H9 (cell line): ENCODE results near the gene CEBPE. TPM values are rescaled to one million over a fixed set of nuclear protein-coding genes. Genes with fewer than 3 reads are reported as not detected.
A peak's percentile ranks its signal among the peaks of the same experiment; 100 is the strongest.

ENCODE experiments used
- DNase-seq: peaks from one replicate; pipeline ENCODE4 v3.0.0-alpha.2; 2017
- H2AFZ ChIP-seq: one replicate; pipeline ENCODE4 v1.6.1; 2013; ENCODE audit warnings: mild to moderate bottlenecking, low read length, control low read depth, moderate library complexity
- H2AK5ac ChIP-seq: 2 replicates; pipeline ENCODE4 v1.6.1; 2013; ENCODE audit warnings: low read length, control low read depth, mixed read lengths; ENCODE audit not compliant: insufficient read length
- H2BK120ac ChIP-seq: one replicate; pipeline ENCODE4 v1.6.1; 2013; ENCODE audit warnings: low read depth, mild to moderate bottlenecking, low read length, control low read depth, inconsistent platforms; ENCODE audit not compliant: poor library complexity, severe bottlenecking
- H2BK12ac ChIP-seq: 2 replicates; pipeline ENCODE4 v1.6.1; 2013; ENCODE audit warnings: low read length, control low read depth, mixed read lengths, low read depth; ENCODE audit not compliant: insufficient read length
- H2BK15ac ChIP-seq: 2 replicates; pipeline ENCODE4 v1.6.1; 2013; ENCODE audit warnings: low read depth, low read length, control low read depth
- H2BK20ac ChIP-seq: one replicate; pipeline ENCODE4 v1.6.1; 2013; ENCODE audit warnings: low read depth, mild to moderate bottlenecking, low read length, control low read depth, inconsistent platforms; ENCODE audit not compliant: poor library complexity, severe bottlenecking
- H2BK5ac ChIP-seq: 2 replicates; pipeline ENCODE4 v1.6.1; 2013; ENCODE audit warnings: low read length, control low read depth, mixed read lengths; ENCODE audit not compliant: insufficient read length
- H3K14ac ChIP-seq: 2 replicates; pipeline ENCODE4 v1.6.1; 2013; ENCODE audit warnings: low read length, control low read depth; ENCODE audit not compliant: insufficient read depth
- H3K18ac ChIP-seq: 2 replicates; pipeline ENCODE4 v1.6.1; 2013; ENCODE audit warnings: low read depth, mild to moderate bottlenecking, mixed read lengths, low read length, control low read depth; ENCODE audit not compliant: insufficient read length
- H3K23ac ChIP-seq: 2 replicates; pipeline ENCODE4 v1.6.1; 2013; ENCODE audit warnings: low read length, control low read depth, mixed read lengths, low read depth; ENCODE audit not compliant: insufficient read length
- H3K23me2 ChIP-seq: 2 replicates; pipeline ENCODE4 v1.6.1; 2013; ENCODE audit warnings: low read depth, mild to moderate bottlenecking, mixed read lengths, low read length, control low read depth; ENCODE audit not compliant: insufficient read length, poor library complexity, severe bottlenecking
- H3K27ac ChIP-seq: 2 replicates; pipeline ENCODE4 v1.5.1; 2013; ENCODE audit warnings: low read length, control low read depth, mixed read lengths, low read depth; ENCODE audit not compliant: insufficient read length
- H3K27me3 ChIP-seq: 2 replicates; pipeline ENCODE4 v1.6.1; 2013; ENCODE audit warnings: low read length, control low read depth, inconsistent platforms; ENCODE audit not compliant: insufficient read depth
- H3K4ac ChIP-seq: 2 replicates; pipeline ENCODE4 v1.6.1; 2013; ENCODE audit warnings: low read depth, mild to moderate bottlenecking, control low read depth, inconsistent platforms, low read length, moderate library complexity
- H3K4me1 ChIP-seq: 2 replicates; pipeline ENCODE4 v1.6.1; 2013; ENCODE audit warnings: low read length, control low read depth, inconsistent platforms; ENCODE audit not compliant: insufficient read depth
- H3K4me2 ChIP-seq: 2 replicates; pipeline ENCODE4 v1.6.1; 2013; ENCODE audit warnings: low read length, control low read depth, mixed read lengths; ENCODE audit not compliant: insufficient read length, insufficient read depth
- H3K56ac ChIP-seq: 2 replicates; pipeline ENCODE4 v1.6.1; 2013; ENCODE audit warnings: low read depth, mild to moderate bottlenecking, mixed read lengths, low read length, control low read depth; ENCODE audit not compliant: insufficient read length
- H3K79me1 ChIP-seq: 2 replicates; pipeline ENCODE4 v1.6.1; 2013; ENCODE audit warnings: low read depth, mild to moderate bottlenecking, moderate library complexity, low read length, control low read depth, inconsistent platforms; ENCODE audit not compliant: insufficient read depth, poor library complexity, severe bottlenecking
- H3K79me2 ChIP-seq: 2 replicates; pipeline ENCODE4 v1.6.1; 2013; ENCODE audit warnings: low read length, control low read depth, inconsistent platforms; ENCODE audit not compliant: insufficient read depth
- H3K9ac ChIP-seq: 2 replicates; pipeline ENCODE4 v1.6.1; 2013; ENCODE audit warnings: low read length, control low read depth, mixed read lengths; ENCODE audit not compliant: insufficient read length; ENCODE audit errors: extremely low read depth
- H3K9me3 ChIP-seq: one replicate; pipeline ENCODE4 v1.6.1; 2013; ENCODE audit warnings: low read depth, low read length, inconsistent platforms; ENCODE audit not compliant: control insufficient read depth
- H3T11ph ChIP-seq: one replicate; pipeline ENCODE4 v1.6.1; 2013; ENCODE audit warnings: mild to moderate bottlenecking, low read length, control low read depth, inconsistent platforms
- H4K20me1 ChIP-seq: one replicate; pipeline ENCODE4 v1.6.1; 2013; ENCODE audit not compliant: control insufficient read depth, insufficient read length, insufficient read depth
- H4K5ac ChIP-seq: 2 replicates; pipeline ENCODE4 v1.6.1; 2013; ENCODE audit warnings: low read depth, mild to moderate bottlenecking, mixed read lengths, low read length, control low read depth; ENCODE audit not compliant: insufficient read length
- H4K8ac ChIP-seq: replicated peaks from 2 replicates; pipeline ENCODE4 v1.6.1; 2013; ENCODE audit warnings: low read length, control low read depth, mixed read lengths, low read depth; ENCODE audit not compliant: insufficient read length
- H4K91ac ChIP-seq: 2 replicates; pipeline ENCODE4 v1.6.1; 2013; ENCODE audit warnings: low read depth, mild to moderate bottlenecking, moderate library complexity, mixed read lengths, low read length, control low read depth; ENCODE audit not compliant: insufficient read length
- H3K27ac Mint-ChIP-seq, 3 experiments: 2 replicates in 2 of 3; 3 replicates in 1 of 3; pipeline ENCODE4 v1.8.0; 2020 to 2021; ENCODE audit warnings: mixed read lengths in 3 of 3, mild to moderate bottlenecking in 1 of 3, moderate library complexity in 1 of 3
- H3K27me3 Mint-ChIP-seq: 2 replicates; pipeline ENCODE4 v1.8.0; 2021; ENCODE audit warnings: low read depth, mild to moderate bottlenecking, moderate library complexity, mixed read lengths
- H3K36me3 Mint-ChIP-seq, 3 experiments: 2 replicates in 2 of 3; 3 replicates in 1 of 3; pipeline ENCODE4 v1.8.0; 2020 to 2021; ENCODE audit warnings: low read depth in 3 of 3, mixed read lengths in 3 of 3; ENCODE audit not compliant: insufficient read depth in 1 of 3
- H3K4me1 Mint-ChIP-seq, 2 experiments: 2 replicates each; pipeline ENCODE4 v1.8.0; 2020; ENCODE audit warnings: mixed read lengths in 2 of 2
- H3K4me3 Mint-ChIP-seq, 2 experiments: 2 replicates in 1 of 2; 3 replicates in 1 of 2; pipeline ENCODE4 v1.8.0; 2020 to 2021; ENCODE audit warnings: mild to moderate bottlenecking in 2 of 2, mixed read lengths in 2 of 2, moderate library complexity in 1 of 2
- H3K9me3 Mint-ChIP-seq, 2 experiments: 2 replicates in 1 of 2; 3 replicates in 1 of 2; pipeline ENCODE4 v1.8.0; 2020; ENCODE audit warnings: mild to moderate bottlenecking in 2 of 2, mixed read lengths in 2 of 2, moderate library complexity in 1 of 2
- CTCF ChIP-seq: fragments of 200-600 bp; sonication (generic); conservative IDR thresholded peaks from 3 replicates; pipeline ENCODE4 v1.8.0; 2021; ENCODE audit warnings: antibody characterized with exemption, mild to moderate bottlenecking
- WGBS: extraction: QIAGEN DNeasy Blood & Tissue Kit; methylation state at CpG from one replicate; pipeline ENCODE4 v1.1.7; 2013; ENCODE audit warnings: missing lambda C conversion rate, low lambda C conversion rate, mixed read lengths; ENCODE audit not compliant: insufficient read length; ENCODE audit errors: extremely low coverage; 5-methylcytosine and 5-hydroxymethylcytosine counted together
- total RNA-seq: library from RNA; stranded (reverse); gene quantifications from 2 replicates; pipeline ENCODE4 v1.2.1, GENCODE V29; 2021

CEBPE gene
- total RNA-seq, 1 experiment from 2014 or later, result not detected

- H2BK12ac ChIP-seq, result no peak overlapping the region
- DNase-seq, result no peak
- no CpG with 5 or more reads among the region's 6 CpGs for WGBS
- no peak overlapping the region for H3K56ac ChIP-seq
- no peak overlapping the region for H2AFZ ChIP-seq
- no peak overlapping the region for H3K4me2 ChIP-seq
- H2BK15ac ChIP-seq, result no peak overlapping the region
- no peak overlapping the region for H4K5ac ChIP-seq
- H3K27me3 ChIP-seq, result no peaks in the 10 kb centered on the region
- no peak overlapping the region for H3K27ac ChIP-seq
- H3K23me2 ChIP-seq, result no peaks in the 10 kb centered on the region
- no peak overlapping the region for H3K4ac ChIP-seq
- no peak for TF ChIP-seq CTCF
- H3K14ac ChIP-seq, result no peak overlapping the region
- peaks cover 27% of the 10 kb centered on the region for H3K27me3 Mint-ChIP-seq
- no peak overlapping the region for H2BK120ac ChIP-seq
- H4K20me1 ChIP-seq, result no peaks in the 10 kb centered on the region
- no peaks in the 10 kb centered on the region for H3K79me1 ChIP-seq
- H3K4me1 ChIP-seq, result no peaks in the 10 kb centered on the region; the same call in 1 of the 2 replicates
- no peak overlapping the region for H3K23ac ChIP-seq
- no peak overlapping the region for H2AK5ac ChIP-seq
- no peak overlapping the region for H3K18ac ChIP-seq
- peak overlapping the region in 1 of 3 experiments; percentile 92; a peak in 1 of 7 replicates for H3K27ac Mint-ChIP-seq
- H3K4me3 Mint-ChIP-seq, result peak overlapping the region in 1 of 2 experiments; percentile 56; a peak in 1 of 5 replicates
- peaks cover 45 to 57% of the 10 kb centered on the region in 2 experiments for H3K4me1 Mint-ChIP-seq
- no peaks in the 10 kb centered on the region for H3K9me3 ChIP-seq
- peaks cover 1 to 5% (median 2%) of the 10 kb centered on the region in 3 experiments; a peak in 5 of 7 replicates for H3K36me3 Mint-ChIP-seq
- no peak overlapping the region for H3T11ph ChIP-seq
- H3K9me3 Mint-ChIP-seq, result peaks cover 6 to 7% of the 10 kb centered on the region in 2 experiments
- no peak overlapping the region for H4K8ac ChIP-seq
- H2BK20ac ChIP-seq, result no peak overlapping the region
- H3K79me2 ChIP-seq, result no peaks in the 10 kb centered on the region
- no peak overlapping the region for H2BK5ac ChIP-seq
- no peak overlapping the region for H4K91ac ChIP-seq
- no peak overlapping the region for H3K9ac ChIP-seq
Observed at GRCh38 chr14:23104070-23104590, 14.9 kb downstream of the CEBPE start.
